Heart left ventricle (tissue), 16 donors: ENCODE results near the gene TSPOAP1. TPM values are rescaled to one million over a fixed set of nuclear protein-coding genes. Genes with fewer than 3 reads are reported as not detected.

ENCODE experiments used
- ATAC-seq, 4 donors: fragments of 200-7000 bp; cut with Tn5 transposase; one replicate each; pipeline ENCODE4 v1.9.1; 2020 to 2022; ENCODE audit warnings: moderate library complexity in 4 of 4, mild to moderate bottlenecking in 3 of 4, moderate number of reproducible peaks in 1 of 4
- DNase-seq, 5 donors: peaks; one replicate each; pipeline ENCODE4 v3.0.0-alpha.2; 2020
- H3K27ac ChIP-seq, 12 donors: fragments of 200-600 bp; sonication (generic) in 4 of 12; one replicate each; pipeline versions ENCODE4 v1.5.0 to v1.8.0; 2016 to 2022; ENCODE audit warnings: mild to moderate bottlenecking in 2 of 12
- H3K27me3 ChIP-seq, 9 donors: fragments of 200-600 bp; sonication (generic) in 2 of 9; one replicate each; pipeline versions ENCODE4 v1.5.1 to v1.8.0; 2016 to 2022; ENCODE audit warnings: mild to moderate bottlenecking in 3 of 9
- H3K36me3 ChIP-seq, 9 donors: fragments of 200-600 bp; sonication (generic) in 2 of 9; one replicate each; pipeline versions ENCODE4 v1.5.0 to v1.8.0; 2018 to 2022; ENCODE audit warnings: mild to moderate bottlenecking in 2 of 9
- H3K4me1 ChIP-seq, 12 donors: fragments of 200-600 bp; sonication (generic) in 4 of 12; one replicate each; pipeline versions ENCODE4 v1.5.0 to v1.8.0; 2016 to 2022; ENCODE audit warnings: mild to moderate bottlenecking in 3 of 12
- H3K4me3 ChIP-seq, 12 donors: fragments of 200-600 bp; sonication (generic) in 4 of 12; one replicate each; pipeline versions ENCODE4 v1.5.0 to v1.8.0; 2017 to 2022; ENCODE audit warnings: mild to moderate bottlenecking in 9 of 12, moderate library complexity in 4 of 12
- H3K9me3 ChIP-seq, 12 donors: fragments of 200-600 bp; sonication (generic) in 4 of 12; one replicate each; pipeline versions ENCODE4 v1.5.0 to v1.8.0; 2016 to 2022; ENCODE audit warnings: mild to moderate bottlenecking in 1 of 12
- POLR2A ChIP-seq, 2 donors: fragments of 450-650 bp; IDR thresholded peaks; one replicate each; pipeline ENCODE4 v1.6.1; 2017; ENCODE audit warnings: antibody characterized with exemption in 2 of 2, mild to moderate bottlenecking in 2 of 2, moderate library complexity in 2 of 2
- WGBS, 4 donors: extraction: QIAGEN DNeasy Blood & Tissue Kit in 2 of 4; methylation state at CpG; one replicate each; pipeline versions ENCODE4 v1.1.5 to v1.1.7; 2013 to 2018; 5-methylcytosine and 5-hydroxymethylcytosine counted together
- intact Hi-C, 10 donors: fragments of 100-400 bp; cut with DNase I; formaldehyde crosslinking; loops; one replicate each; pipeline versions ENCODE4 v1.11.1 to v1.14.2; 2022
- polyA plus RNA-seq, 2 donors: library from polyadenylated mRNA; stranded (reverse); fragments of 200-250 nt; gene quantifications; one replicate each; pipeline ENCODE4 v1.2.3, GENCODE V29; 2013
- total RNA-seq, 9 donors: library from RNA; depleted of rRNA in 2 of 9; stranded (reverse); fragments of >200 nt in 2 of 9; fragmentation: NEBNext Ultra II Directional in 3 of 9; extraction: Animal tissue kit (Norgen Biotek cat#: 25700) in 3 of 9; gene quantifications; one replicate each; pipeline versions ENCODE4 v1.1.0 to v1.2.4, GENCODE V29; 2016 to 2023
- TF ChIP-seq, protein P1 (sequence below), 12 donors: fragments of 200-600 bp; sonication (generic) in 4 of 12; IDR thresholded peaks; one replicate each; pipeline versions ENCODE4 v1.5.0 to v1.8.0; 2018 to 2022; ENCODE audit warnings: antibody characterized with exemption in 12 of 12, mild to moderate bottlenecking in 5 of 12
- donor health status: ischemic (EF 13 %, LVEDD 7.1; RV severe dilation, severe dysfunction).
- donor health status: healthy with polysubstance abuse.
- donor health status: DM: no; HTN: yes; CAD: no.
- donor health status: DM: no; HTN: no; CAD: no.
- donor health status: ischemic (EF 25% LVEDD 6.9; RV normal size, moderate dysfunction).
- donor health status: ischemic (EF 25% LVEDD 5.7; RV mildly dilated, moderate dysfunction).
- donor health status: healthy.
- donor health status: DM: yes; HTN: yes; CAD: no.
- donor health status: ischemic (EF 35%, LVEDD 5.7; RV mildly dilated, moderate dysfunction).
- donor health status: nonischemic (EF 11% LVEDD 7.7; RV severe dilation, severe dysfunction).
- donor health status: DM: yes; HTN: yes; CAD: no.
- donor health status: PGD.
- donor health status: ischemic (EF 29% LVEDD 5.4; RV normal size, mild dysfunction).
- donor health status: nonischemic (EF 23%, LVEDD 6.1; RV moderate dilation, normal function).

Gene TSPOAP1
- total and polyA plus RNA-seq, 11 donors, result 1.6 to 23.1 (median 13.3) TPM

GRCh38 chr17:58269557-58270291 is 58.9 kb downstream of the TSPOAP1 start:
- H3K4me3 ChIP-seq, result no peak overlapping the region
- TF ChIP-seq, protein P1, sequence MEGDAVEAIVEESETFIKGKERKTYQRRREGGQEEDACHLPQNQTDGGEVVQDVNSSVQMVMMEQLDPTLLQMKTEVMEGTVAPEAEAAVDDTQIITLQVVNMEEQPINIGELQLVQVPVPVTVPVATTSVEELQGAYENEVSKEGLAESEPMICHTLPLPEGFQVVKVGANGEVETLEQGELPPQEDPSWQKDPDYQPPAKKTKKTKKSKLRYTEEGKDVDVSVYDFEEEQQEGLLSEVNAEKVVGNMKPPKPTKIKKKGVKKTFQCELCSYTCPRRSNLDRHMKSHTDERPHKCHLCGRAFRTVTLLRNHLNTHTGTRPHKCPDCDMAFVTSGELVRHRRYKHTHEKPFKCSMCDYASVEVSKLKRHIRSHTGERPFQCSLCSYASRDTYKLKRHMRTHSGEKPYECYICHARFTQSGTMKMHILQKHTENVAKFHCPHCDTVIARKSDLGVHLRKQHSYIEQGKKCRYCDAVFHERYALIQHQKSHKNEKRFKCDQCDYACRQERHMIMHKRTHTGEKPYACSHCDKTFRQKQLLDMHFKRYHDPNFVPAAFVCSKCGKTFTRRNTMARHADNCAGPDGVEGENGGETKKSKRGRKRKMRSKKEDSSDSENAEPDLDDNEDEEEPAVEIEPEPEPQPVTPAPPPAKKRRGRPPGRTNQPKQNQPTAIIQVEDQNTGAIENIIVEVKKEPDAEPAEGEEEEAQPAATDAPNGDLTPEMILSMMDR (IDR thresholded peaks at IDR 0.05), result no peak
- no peak for TF ChIP-seq POLR2A (IDR thresholded peaks at IDR 0.05)

GRCh38 chr17:58268774-58269556 is 59.6 kb downstream of the TSPOAP1 start:
- no peaks in the 10 kb centered on the region for H3K4me1 ChIP-seq
- peaks cover 0 to 44% (median 13%) of the 10 kb centered on the region in 9 donors for H3K27me3 ChIP-seq
- no peaks in the 10 kb centered on the region for H3K9me3 ChIP-seq
- intact Hi-C loops, result no loop called here
- H3K4me3 ChIP-seq, result no peak overlapping the region
- H3K36me3 ChIP-seq, result no peaks in the 10 kb centered on the region
- 62 to 85% (median 73%) methylated on average over 6 of the region's 6 CpGs for WGBS, 4 donors
- ATAC-seq (no peak), DNase-seq (peak in 1 of 5 donors; percentile 4)
- no peak overlapping the region for H3K27ac ChIP-seq
- TF ChIP-seq, protein P1 (IDR thresholded peaks at IDR 0.05), result no peak
- TF ChIP-seq POLR2A (IDR thresholded peaks at IDR 0.05), result no peak

More at GRCh38 chr17:58269557-58270291, 58.9 kb downstream of the TSPOAP1 start:
- ATAC-seq, result no peak
- Histone ChIP-seq H3K4me1 (no peaks in the 10 kb centered on the region), H3K36me3 (no peaks in the 10 kb centered on the region), H3K27me3 (peaks cover 0 to 36% (median 6%) of the 10 kb centered on the region in 9 donors), H3K27ac (no peak overlapping the region), H3K9me3 (no peaks in the 10 kb centered on the region)
- WGBS, 4 donors, result 73 to 87% (median 75%) methylated on average over 9 of the region's 9 CpGs
- peak in 1 of 5 donors; percentile 4 for DNase-seq
- intact Hi-C loops, result loop anchor here in 1 of 10 donors (10.0 kb wide), 1 partner anchor 175 kb away; no protein-coding TSS in a partner anchor

- no peak overlapping the region for H3K4me3 ChIP-seq
- no peak overlapping the region for H3K27ac ChIP-seq
- no peak for TF ChIP-seq POLR2A (IDR thresholded peaks at IDR 0.05)
- DNase-seq (peak in 1 of 5 donors; percentile 15), ATAC-seq (no peak)
- intact Hi-C loops, result no loop called here
- WGBS, 4 donors, result 78 to 86% (median 83%) methylated on average over 12 of the region's 12 CpGs
- H3K4me1 ChIP-seq, result no peaks in the 10 kb centered on the region
- H3K36me3 ChIP-seq, result no peaks in the 10 kb centered on the region
- no peaks in the 10 kb centered on the region for H3K9me3 ChIP-seq
- peaks cover 0 to 50% (median 17%) of the 10 kb centered on the region in 9 donors for H3K27me3 ChIP-seq
These were observed 60.3 kb downstream of the TSPOAP1 start for GRCh38 chr17:58268326-58268725.

DNA sequence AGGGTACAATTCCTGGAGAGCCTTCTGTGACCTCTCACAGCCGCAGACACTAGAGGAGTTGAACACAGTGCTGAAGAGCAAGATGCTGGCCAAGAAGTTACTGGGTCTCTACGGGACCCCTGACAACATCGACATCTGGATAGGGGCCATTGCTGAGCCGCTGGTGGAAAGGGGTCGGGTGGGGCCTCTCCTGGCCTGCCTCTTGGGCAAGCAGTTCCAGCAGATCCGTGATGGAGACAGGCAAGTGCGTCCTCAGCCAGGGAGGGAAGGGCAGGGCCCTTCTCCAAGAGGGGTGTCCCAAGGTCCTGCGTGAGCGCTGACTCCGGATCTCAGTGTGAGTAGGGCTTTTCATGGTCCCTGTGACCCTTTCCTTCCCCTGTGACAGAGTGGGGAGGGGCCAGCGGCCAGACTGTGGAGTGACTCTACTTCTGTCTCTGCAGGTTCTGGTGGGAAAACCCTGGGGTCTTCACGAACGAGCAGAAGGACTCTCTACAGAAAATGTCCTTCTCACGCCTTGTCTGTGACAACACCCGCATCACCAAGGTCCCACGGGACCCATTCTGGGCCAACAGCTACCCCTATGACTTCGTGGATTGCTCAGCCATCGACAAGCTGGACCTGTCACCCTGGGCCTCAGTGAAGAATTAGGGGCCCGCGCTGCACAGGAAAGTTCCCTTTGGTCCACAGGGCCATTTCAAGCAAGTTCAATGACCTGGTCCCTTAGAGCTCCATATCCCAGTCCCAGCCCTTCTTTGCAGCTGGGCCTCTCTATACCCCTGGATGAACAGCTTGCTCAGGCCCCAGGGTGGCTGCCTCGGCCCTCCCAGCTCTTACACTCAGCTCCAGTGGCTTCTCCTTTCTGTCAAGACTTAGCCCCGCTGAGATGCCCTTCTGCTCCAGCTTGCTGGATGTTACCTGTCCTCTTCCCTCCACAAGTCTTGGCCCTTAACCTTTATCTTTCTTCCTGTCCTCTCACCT is 61.0 kb downstream of the TSPOAP1 start:
- H3K4me3 ChIP-seq, result no peak overlapping the region
- H3K4me1 ChIP-seq, result no peaks in the 10 kb centered on the region
- TF ChIP-seq, protein P1 (IDR thresholded peaks at IDR 0.05), result no peak
- 78 to 86% (median 80%) methylated on average over 14 to 22 of the region's 22 CpGs for WGBS, 4 donors
- intact Hi-C loops, result no loop called here
- DNase-seq (peak in 1 of 5 donors; percentile 9), ATAC-seq (no peak)
- H3K36me3 ChIP-seq, result no peaks in the 10 kb centered on the region
- peaks cover 0 to 56% (median 19%) of the 10 kb centered on the region in 9 donors for H3K27me3 ChIP-seq
- no peaks in the 10 kb centered on the region for H3K9me3 ChIP-seq
- H3K27ac ChIP-seq, result no peak overlapping the region
